ENCODE results near the gene ARHGEF38. TPM values are rescaled to one million over a fixed set of nuclear protein-coding genes. Genes with fewer than 3 reads are reported as not detected.

ARHGEF38 gene
- total and polyA plus RNA-seq, 7 experiments from 2014 or later: 0.45 TPM; not detected in 6

DNA sequence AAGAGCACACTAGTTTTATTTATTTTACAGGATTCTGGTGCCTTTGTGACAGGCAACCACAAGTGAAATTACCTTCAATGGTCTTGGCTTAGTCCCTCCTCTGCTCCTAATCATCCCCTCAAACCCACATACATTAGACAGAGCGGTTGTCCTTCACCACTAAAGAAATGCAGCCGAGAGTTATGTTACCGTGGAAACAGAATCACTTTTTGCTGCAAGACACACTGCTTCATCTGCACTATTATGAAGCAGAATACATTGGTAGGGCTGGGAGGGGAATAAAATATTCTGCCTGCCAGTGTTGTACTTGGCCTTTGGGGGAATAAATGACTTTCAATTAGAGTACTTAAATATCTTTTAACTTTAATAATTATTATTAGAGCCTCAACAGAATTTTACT is 75.2 kb downstream of the ARHGEF38 start:
- Mint-ChIP-seq H3K27ac (no peak overlapping the region), H3K36me3 (no peaks in the 10 kb centered on the region), H3K4me3 (no peak overlapping the region), H3K27me3 (peaks cover 2 to 30% (median 10%) of the 10 kb centered on the region in 5 donors), H3K4me1 (no peaks in the 10 kb centered on the region), H3K9me3 (no peaks in the 10 kb centered on the region)
- Histone ChIP-seq H3K27me3 (ENCODE audit: control insufficient read depth in 2 of 2, insufficient read depth in 2 of 2, low read length in 2 of 2) (no peaks in the 10 kb centered on the region), H3K36me3 (ENCODE audit: control insufficient read depth in 2 of 3, insufficient read depth in 3 of 3, low read length in 3 of 3) (no peaks in the 10 kb centered on the region), H3K4me1 (ENCODE audit: control insufficient read depth in 2 of 2, insufficient read depth in 2 of 2, low read length in 2 of 2) (no peaks in the 10 kb centered on the region), H3K9me3 (ENCODE audit: control insufficient read depth in 2 of 3, low read length in 3 of 3) (no peaks in the 10 kb centered on the region), H3K27ac (ENCODE audit: low read depth, low read length) (no peak overlapping the region), H3K4me3 (ENCODE audit: low read length) (no peak overlapping the region)
- DNase-seq (no peak), ATAC-seq (no peak)
- ChIA-PET POLR2A (no interaction called here), CTCF (no interaction called here)
- intact Hi-C loops (cut with micrococcal nuclease): no loop called here

DNA sequence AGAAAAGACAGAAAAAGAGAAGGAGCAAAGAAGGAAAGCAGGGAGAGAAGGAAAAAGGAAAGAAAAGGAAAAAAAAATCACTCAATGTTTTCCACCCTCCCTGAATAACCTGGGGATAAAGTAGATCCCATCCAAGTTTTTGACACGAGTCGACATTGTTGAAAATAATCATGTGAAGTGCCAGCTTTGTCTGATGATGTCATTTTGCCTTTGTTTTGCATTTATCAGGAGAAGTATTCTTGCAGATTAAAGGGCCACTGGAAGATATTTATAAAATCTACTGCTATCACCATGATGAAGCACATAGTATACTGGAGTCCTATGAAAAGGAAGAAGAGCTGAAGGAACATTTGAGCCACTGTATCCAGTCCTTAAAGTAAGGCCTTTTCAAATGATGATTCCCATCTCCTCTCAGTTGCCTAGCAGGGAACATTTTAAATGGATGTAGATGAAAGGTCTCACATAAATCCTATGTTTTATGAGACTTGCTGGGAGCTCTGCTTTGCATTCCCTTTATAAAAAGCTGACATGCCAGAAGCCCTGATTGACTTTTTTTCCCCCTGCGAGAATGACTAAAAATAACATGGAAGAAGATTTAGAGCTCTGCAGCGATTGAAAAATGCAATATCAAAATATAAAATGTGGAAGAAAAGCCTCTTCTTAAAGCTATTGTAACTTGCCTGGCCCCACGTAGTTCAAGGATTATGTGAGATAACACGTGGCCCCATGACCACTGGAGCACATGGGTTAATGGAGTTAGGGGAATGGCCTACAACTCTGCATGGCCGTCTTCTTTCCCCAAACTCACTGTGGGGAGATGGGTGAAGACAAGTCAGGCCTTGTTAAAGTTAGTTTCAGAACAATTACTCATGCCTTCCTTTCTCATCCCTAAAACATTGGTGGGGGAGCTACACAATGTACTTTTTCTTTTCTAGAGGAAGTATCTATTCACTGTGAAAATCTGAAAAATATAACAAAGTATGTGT is 78.5 kb downstream of the ARHGEF38 start:
- ChIA-PET POLR2A (no interaction called here), CTCF (no interaction called here)
- Histone ChIP-seq H3K4me1 (ENCODE audit: control insufficient read depth in 2 of 2, insufficient read depth in 2 of 2, low read length in 2 of 2) (no peaks in the 10 kb centered on the region), H3K9me3 (ENCODE audit: control insufficient read depth in 2 of 3, low read length in 3 of 3) (no peaks in the 10 kb centered on the region), H3K27me3 (ENCODE audit: control insufficient read depth in 2 of 2, insufficient read depth in 2 of 2, low read length in 2 of 2) (no peaks in the 10 kb centered on the region), H3K36me3 (ENCODE audit: control insufficient read depth in 2 of 3, insufficient read depth in 3 of 3, low read length in 3 of 3) (no peaks in the 10 kb centered on the region), H3K4me3 (ENCODE audit: low read length) (no peak overlapping the region), H3K27ac (ENCODE audit: low read depth, low read length) (no peak overlapping the region)
- ATAC-seq (no peak), DNase-seq (no peak)
- Mint-ChIP-seq H3K9me3 (no peaks in the 10 kb centered on the region), H3K27ac (no peak overlapping the region), H3K36me3 (no peaks in the 10 kb centered on the region), H3K27me3 (peaks cover 6 to 24% (median 15%) of the 10 kb centered on the region in 5 donors), H3K4me3 (no peak overlapping the region), H3K4me1 (no peaks in the 10 kb centered on the region)
- intact Hi-C loops (cut with micrococcal nuclease): no loop called here

DNA sequence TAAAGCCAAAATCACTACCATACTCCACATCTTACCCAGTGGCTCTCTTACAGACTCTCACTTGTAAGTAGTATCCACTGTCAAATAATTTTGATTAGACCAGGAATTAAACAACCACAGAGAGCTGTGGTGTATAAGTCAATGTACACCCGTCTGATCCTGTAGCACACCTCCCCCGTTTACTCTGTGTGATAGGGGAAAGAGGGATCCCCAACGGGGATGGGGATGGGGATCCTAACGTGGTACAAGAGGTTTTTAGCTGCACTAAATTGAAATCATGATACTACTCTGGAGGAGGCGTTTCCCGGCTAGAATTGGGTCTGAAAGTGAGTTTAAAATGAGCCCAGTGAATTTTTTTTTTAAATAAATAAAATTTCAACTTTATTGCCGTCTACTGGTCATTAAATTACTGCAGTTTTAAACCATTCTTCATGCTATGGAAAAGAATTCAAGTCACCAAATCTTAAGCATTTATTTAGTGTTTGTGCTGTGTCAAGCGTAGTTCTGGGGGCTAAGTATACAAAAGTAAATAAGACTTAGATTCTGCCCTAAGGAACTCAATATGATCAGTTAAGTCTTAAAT is 79.5 kb downstream of the ARHGEF38 start:
- Mint-ChIP-seq H3K27ac (no peak overlapping the region), H3K4me3 (no peak overlapping the region), H3K9me3 (no peaks in the 10 kb centered on the region), H3K4me1 (no peaks in the 10 kb centered on the region), H3K36me3 (no peaks in the 10 kb centered on the region), H3K27me3 (peaks cover 6 to 15% (median 15%) of the 10 kb centered on the region in 5 donors)
- Histone ChIP-seq H3K27me3 (ENCODE audit: control insufficient read depth in 2 of 2, insufficient read depth in 2 of 2, low read length in 2 of 2) (no peaks in the 10 kb centered on the region), H3K27ac (ENCODE audit: low read depth, low read length) (no peak overlapping the region), H3K4me1 (ENCODE audit: control insufficient read depth in 2 of 2, insufficient read depth in 2 of 2, low read length in 2 of 2) (no peaks in the 10 kb centered on the region), H3K36me3 (ENCODE audit: control insufficient read depth in 2 of 3, insufficient read depth in 3 of 3, low read length in 3 of 3) (no peaks in the 10 kb centered on the region), H3K9me3 (ENCODE audit: control insufficient read depth in 2 of 3, low read length in 3 of 3) (no peaks in the 10 kb centered on the region), H3K4me3 (ENCODE audit: low read length) (no peak overlapping the region)
- intact Hi-C loops (cut with micrococcal nuclease): loop anchor here in 1 of 2 donors (2.0 kb wide), 1 partner anchor 491 kb away; no protein-coding TSS in a partner anchor
- ChIA-PET CTCF (no interaction called here), POLR2A (no interaction called here)
- no peak for ATAC-seq
- no peak for DNase-seq

DNA sequence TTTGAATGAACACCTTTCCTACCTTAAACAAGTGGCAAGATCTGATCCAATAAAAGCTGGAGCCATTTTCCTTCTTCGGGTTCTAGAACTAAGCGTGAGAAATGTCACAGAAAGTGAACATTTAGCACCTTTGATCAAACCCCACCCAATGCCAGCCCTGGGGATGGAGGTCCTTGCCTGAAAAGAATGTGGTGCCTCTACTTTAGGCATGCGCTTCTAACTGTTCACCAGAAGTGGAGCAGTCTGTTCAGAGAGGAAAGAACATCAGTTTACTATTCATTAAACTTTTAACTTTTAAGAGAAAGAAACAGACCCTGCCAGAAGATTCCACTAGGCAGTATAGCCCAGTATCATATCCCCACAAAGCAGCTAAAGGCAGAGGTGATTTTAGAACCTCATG is 80.2 kb downstream of the ARHGEF38 start:
- H3K9me3 Mint-ChIP-seq: no peaks in the 10 kb centered on the region
- H3K4me1 ChIP-seq (ENCODE audit: control insufficient read depth in 2 of 2, insufficient read depth in 2 of 2, low read length in 2 of 2): no peaks in the 10 kb centered on the region
- no peaks in the 10 kb centered on the region for H3K27me3 ChIP-seq (ENCODE audit: control insufficient read depth in 2 of 2, insufficient read depth in 2 of 2, low read length in 2 of 2)
- DNase-seq: no peak
- H3K27me3 Mint-ChIP-seq: peaks cover 8 to 15% (median 13%) of the 10 kb centered on the region in 5 donors
- H3K4me3 ChIP-seq (ENCODE audit: low read length): no peak overlapping the region
- no peak for ATAC-seq
- POLR2A ChIA-PET: no interaction called here
- peaks cover 0 to 4% (median 3%) of the 10 kb centered on the region in 7 donors for H3K4me1 Mint-ChIP-seq
- H3K27ac Mint-ChIP-seq: no peak overlapping the region
- H3K27ac ChIP-seq (ENCODE audit: low read depth, low read length): no peak overlapping the region
- no peaks in the 10 kb centered on the region for H3K36me3 Mint-ChIP-seq
- H3K9me3 ChIP-seq (ENCODE audit: control insufficient read depth in 2 of 3, low read length in 3 of 3): no peaks in the 10 kb centered on the region
- no peak overlapping the region for H3K4me3 Mint-ChIP-seq
- CTCF ChIA-PET: no interaction called here
- no peaks in the 10 kb centered on the region for H3K36me3 ChIP-seq (ENCODE audit: control insufficient read depth in 2 of 3, insufficient read depth in 3 of 3, low read length in 3 of 3)
- intact Hi-C loops (cut with micrococcal nuclease): loop anchor here in 1 of 2 donors (2.0 kb wide), 1 partner anchor 492 kb away; no protein-coding TSS in a partner anchor

DNA sequence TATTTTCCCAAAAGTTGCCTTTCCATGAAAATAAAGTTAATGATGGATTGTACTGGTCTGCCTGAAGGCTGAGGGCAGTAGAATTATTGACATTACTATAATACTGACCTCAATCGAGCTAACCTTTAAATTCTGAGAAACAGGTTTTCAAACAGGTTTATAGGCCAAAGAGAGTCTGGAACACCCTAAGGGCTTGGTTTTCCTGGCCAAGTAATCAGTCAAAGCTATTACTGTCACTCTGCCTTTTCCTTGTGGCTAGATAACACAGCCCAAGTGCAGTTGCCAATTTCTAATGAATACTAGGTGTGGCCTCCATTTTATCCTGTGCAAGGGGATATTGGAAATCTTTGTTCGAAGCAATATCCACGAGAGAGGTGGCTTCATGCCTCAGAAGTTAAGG is 80.8 kb downstream of the ARHGEF38 start:
- no peak overlapping the region for H3K27ac ChIP-seq (ENCODE audit: low read depth, low read length)
- H3K36me3 Mint-ChIP-seq: no peaks in the 10 kb centered on the region
- peaks cover 0 to 6% (median 4%) of the 10 kb centered on the region in 7 donors for H3K4me1 Mint-ChIP-seq
- POLR2A ChIA-PET: no interaction called here
- H3K4me3 Mint-ChIP-seq: no peak overlapping the region
- no peaks in the 10 kb centered on the region for H3K27me3 ChIP-seq (ENCODE audit: control insufficient read depth in 2 of 2, insufficient read depth in 2 of 2, low read length in 2 of 2)
- no peaks in the 10 kb centered on the region for H3K36me3 ChIP-seq (ENCODE audit: control insufficient read depth in 2 of 3, insufficient read depth in 3 of 3, low read length in 3 of 3)
- CTCF ChIA-PET: no interaction called here
- H3K9me3 ChIP-seq (ENCODE audit: control insufficient read depth in 2 of 3, low read length in 3 of 3): no peaks in the 10 kb centered on the region
- no peak overlapping the region for H3K4me3 ChIP-seq (ENCODE audit: low read length)
- no peaks in the 10 kb centered on the region for H3K9me3 Mint-ChIP-seq
- no peak overlapping the region for H3K27ac Mint-ChIP-seq
- DNase-seq (no peak), ATAC-seq (no peak)
- H3K4me1 ChIP-seq (ENCODE audit: control insufficient read depth in 2 of 2, insufficient read depth in 2 of 2, low read length in 2 of 2): no peaks in the 10 kb centered on the region
- H3K27me3 Mint-ChIP-seq: peaks cover 6 to 15% (median 12%) of the 10 kb centered on the region in 5 donors
- intact Hi-C loops (cut with micrococcal nuclease): loop anchor here in 1 of 2 donors (2.0 kb wide), 1 partner anchor 492 kb away; no protein-coding TSS in a partner anchor

DNA sequence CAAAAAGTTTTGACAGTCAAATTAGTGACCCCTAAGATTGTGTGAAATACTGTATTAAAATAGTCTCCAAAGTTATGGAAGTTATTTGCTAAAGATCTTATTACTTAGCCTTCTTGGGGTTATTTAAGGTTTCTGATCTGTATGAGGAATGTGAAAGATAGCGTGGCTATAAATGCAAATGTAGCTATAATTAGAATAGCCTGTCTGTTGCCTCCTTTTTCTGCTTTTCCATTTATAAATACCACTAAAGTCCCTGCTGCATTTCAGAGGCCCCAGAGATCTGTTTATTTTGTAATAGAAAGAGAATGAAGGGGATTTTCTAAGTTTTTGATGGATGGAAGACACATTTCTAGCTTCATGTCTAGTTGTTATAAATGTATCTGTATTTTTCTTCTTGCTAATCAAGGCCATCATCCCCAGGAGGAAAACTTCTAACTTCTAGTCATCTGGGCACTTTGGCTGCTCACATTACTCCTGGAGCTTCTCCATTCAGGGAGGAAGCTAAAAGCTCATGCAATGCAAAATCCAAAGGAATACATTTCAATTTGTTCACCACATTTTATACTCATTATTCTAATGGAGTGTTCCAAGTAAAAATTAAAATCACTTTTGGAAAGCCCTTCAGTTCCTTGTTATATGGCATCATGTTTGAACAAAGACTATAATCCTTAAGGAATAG is 82.1 kb downstream of the ARHGEF38 start:
- Histone ChIP-seq H3K4me1 (ENCODE audit: control insufficient read depth in 2 of 2, insufficient read depth in 2 of 2, low read length in 2 of 2) (no peaks in the 10 kb centered on the region), H3K4me3 (ENCODE audit: low read length) (no peak overlapping the region), H3K27me3 (ENCODE audit: control insufficient read depth in 2 of 2, insufficient read depth in 2 of 2, low read length in 2 of 2) (no peaks in the 10 kb centered on the region), H3K27ac (ENCODE audit: low read depth, low read length) (no peak overlapping the region), H3K36me3 (ENCODE audit: control insufficient read depth in 2 of 3, insufficient read depth in 3 of 3, low read length in 3 of 3) (no peaks in the 10 kb centered on the region), H3K9me3 (ENCODE audit: control insufficient read depth in 2 of 3, low read length in 3 of 3) (no peaks in the 10 kb centered on the region)
- ATAC-seq: no peak
- POLR2A ChIA-PET: no interaction called here
- no peak overlapping the region for H3K4me3 Mint-ChIP-seq
- no peaks in the 10 kb centered on the region for H3K9me3 Mint-ChIP-seq
- H3K27ac Mint-ChIP-seq: no peak overlapping the region
- no peak for DNase-seq
- H3K27me3 Mint-ChIP-seq: peaks cover 0 to 11% (median 9%) of the 10 kb centered on the region in 5 donors
- peaks cover 0 to 6% (median 4%) of the 10 kb centered on the region in 7 donors for H3K4me1 Mint-ChIP-seq
- no peaks in the 10 kb centered on the region for H3K36me3 Mint-ChIP-seq
- CTCF ChIA-PET: no interaction called here
- intact Hi-C loops (cut with micrococcal nuclease): no loop called here

Data from naive thymus-derived CD4-positive, alpha-beta T cell (primary cell).